ENCODE results near the gene PXDN.

- TF ChIP-seq, protein P1, sequence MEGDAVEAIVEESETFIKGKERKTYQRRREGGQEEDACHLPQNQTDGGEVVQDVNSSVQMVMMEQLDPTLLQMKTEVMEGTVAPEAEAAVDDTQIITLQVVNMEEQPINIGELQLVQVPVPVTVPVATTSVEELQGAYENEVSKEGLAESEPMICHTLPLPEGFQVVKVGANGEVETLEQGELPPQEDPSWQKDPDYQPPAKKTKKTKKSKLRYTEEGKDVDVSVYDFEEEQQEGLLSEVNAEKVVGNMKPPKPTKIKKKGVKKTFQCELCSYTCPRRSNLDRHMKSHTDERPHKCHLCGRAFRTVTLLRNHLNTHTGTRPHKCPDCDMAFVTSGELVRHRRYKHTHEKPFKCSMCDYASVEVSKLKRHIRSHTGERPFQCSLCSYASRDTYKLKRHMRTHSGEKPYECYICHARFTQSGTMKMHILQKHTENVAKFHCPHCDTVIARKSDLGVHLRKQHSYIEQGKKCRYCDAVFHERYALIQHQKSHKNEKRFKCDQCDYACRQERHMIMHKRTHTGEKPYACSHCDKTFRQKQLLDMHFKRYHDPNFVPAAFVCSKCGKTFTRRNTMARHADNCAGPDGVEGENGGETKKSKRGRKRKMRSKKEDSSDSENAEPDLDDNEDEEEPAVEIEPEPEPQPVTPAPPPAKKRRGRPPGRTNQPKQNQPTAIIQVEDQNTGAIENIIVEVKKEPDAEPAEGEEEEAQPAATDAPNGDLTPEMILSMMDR (conservative IDR thresholded peaks at IDR 0.05; ENCODE audit: low read length), result no peak
- TF ChIP-seq EZH2phosphoT487 (IDR thresholded peaks at IDR 0.05; ENCODE audit: borderline replicate concordance), result no peak
Measured at GRCh38 chr2:1727796-1728474, 16.4 kb downstream of the PXDN start.

All from Loucy (cell line).